GM12874 (cell line): ENCODE data around the gene HOXB7.

Experiments
- TF ChIP-seq, protein P1 (sequence below): IDR thresholded peaks from 2 replicates; pipeline ENCODE4 v1.5.1; 2011; ENCODE audit warnings: low read depth, mild to moderate bottlenecking, control low read depth, low read length, moderate library complexity; ENCODE audit not compliant: insufficient read depth

Gene HOXB7

GRCh38 chr17:48569240-48569582, 41.6 kb downstream of the HOXB7 start:
- TF ChIP-seq, protein P1, sequence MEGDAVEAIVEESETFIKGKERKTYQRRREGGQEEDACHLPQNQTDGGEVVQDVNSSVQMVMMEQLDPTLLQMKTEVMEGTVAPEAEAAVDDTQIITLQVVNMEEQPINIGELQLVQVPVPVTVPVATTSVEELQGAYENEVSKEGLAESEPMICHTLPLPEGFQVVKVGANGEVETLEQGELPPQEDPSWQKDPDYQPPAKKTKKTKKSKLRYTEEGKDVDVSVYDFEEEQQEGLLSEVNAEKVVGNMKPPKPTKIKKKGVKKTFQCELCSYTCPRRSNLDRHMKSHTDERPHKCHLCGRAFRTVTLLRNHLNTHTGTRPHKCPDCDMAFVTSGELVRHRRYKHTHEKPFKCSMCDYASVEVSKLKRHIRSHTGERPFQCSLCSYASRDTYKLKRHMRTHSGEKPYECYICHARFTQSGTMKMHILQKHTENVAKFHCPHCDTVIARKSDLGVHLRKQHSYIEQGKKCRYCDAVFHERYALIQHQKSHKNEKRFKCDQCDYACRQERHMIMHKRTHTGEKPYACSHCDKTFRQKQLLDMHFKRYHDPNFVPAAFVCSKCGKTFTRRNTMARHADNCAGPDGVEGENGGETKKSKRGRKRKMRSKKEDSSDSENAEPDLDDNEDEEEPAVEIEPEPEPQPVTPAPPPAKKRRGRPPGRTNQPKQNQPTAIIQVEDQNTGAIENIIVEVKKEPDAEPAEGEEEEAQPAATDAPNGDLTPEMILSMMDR = no peak

DNA sequence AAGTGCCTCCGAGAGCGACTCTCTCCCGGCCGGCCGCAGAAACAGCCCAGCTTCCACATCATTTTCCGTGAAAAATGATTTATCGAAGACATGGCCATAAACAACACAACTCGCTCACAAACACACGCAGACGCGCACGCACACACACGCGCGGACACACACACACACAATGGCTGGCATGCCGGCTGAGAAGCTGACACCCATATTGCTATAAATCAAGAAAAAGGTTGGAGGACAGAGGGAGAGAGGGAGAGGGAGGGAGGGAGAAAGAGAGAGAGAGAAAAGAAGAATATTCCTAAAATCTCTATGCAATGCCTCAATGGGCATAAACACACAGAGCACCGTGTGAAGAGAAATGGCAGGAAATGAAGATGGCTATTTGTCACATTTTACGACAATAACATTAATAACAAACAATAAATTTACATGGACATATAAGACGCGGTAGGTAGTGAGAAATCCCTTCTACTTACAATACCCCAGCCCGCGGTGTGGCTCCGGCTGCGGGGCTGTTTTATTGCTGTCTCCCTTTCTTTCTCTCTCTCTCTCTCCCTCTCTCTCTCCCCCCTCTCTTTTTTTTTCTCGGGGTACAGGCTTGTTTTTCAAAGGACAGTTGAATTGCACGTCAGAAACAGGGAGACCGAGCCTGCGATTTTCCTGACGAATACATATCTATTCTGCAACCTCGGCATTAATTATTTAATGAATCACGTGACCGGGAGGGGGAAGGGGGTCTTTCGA, 42.1 kb downstream of the HOXB7 start:
- TF ChIP-seq, protein P1 = no peak

DNA sequence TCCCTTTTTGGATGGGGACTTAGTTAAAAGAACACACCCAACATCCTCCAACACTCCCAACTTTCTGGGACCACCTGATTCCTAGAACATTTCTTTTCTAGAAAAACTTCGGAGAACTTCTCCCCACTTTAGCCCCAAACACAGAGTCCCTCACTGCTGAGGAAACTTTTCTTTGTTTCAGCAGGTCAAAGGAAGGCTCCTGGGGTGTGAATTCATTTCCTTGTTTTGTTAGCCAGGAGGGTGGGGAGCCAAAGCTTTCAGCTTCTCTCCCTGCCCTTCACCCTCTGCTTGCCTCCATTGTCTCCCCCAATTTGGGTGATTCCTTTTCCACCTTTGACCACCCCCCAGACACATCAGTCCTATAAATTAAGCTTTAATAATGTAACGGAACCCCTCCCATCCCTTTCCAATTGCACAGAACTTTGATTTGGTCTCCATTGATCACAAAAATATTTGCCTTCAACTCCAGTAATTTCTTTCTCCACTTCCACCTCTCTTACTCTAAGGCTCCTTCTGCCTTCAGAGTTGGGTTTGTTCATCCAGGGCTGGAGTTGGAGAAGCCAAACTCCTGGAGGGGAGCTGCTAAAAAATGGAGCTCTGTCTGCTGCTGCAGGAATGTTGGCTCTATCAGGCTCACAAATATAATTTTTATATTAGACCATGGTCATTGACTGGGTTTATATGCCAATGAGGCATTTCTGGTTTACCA, 43.0 kb downstream of the HOXB7 start:
- TF ChIP-seq, protein P1 = no peak

- TF ChIP-seq, protein P1 = no peak
Measured at GRCh38 chr17:48567209-48567608, 43.6 kb downstream of the HOXB7 start.

DNA sequence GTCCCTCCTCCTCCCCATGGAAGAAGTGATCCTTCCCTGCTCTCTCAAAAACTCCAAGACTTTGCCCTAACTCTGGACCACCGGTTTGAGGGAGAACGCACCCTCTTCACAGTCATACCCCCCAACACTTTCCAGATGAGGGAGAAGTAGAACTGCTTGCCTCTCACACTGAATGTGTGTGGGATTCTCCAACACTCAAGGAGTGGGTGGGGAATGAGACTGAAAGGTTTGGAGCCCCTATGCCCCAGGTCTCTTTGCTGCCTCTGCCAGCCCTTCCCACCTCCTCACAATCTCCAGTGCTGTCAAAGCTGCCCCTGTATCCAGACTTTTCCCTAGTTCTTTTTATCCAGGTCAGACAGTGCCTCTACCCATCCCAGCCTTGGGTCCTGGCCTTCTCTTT, 44.1 kb downstream of the HOXB7 start:
- TF ChIP-seq, protein P1 = no peak

DNA sequence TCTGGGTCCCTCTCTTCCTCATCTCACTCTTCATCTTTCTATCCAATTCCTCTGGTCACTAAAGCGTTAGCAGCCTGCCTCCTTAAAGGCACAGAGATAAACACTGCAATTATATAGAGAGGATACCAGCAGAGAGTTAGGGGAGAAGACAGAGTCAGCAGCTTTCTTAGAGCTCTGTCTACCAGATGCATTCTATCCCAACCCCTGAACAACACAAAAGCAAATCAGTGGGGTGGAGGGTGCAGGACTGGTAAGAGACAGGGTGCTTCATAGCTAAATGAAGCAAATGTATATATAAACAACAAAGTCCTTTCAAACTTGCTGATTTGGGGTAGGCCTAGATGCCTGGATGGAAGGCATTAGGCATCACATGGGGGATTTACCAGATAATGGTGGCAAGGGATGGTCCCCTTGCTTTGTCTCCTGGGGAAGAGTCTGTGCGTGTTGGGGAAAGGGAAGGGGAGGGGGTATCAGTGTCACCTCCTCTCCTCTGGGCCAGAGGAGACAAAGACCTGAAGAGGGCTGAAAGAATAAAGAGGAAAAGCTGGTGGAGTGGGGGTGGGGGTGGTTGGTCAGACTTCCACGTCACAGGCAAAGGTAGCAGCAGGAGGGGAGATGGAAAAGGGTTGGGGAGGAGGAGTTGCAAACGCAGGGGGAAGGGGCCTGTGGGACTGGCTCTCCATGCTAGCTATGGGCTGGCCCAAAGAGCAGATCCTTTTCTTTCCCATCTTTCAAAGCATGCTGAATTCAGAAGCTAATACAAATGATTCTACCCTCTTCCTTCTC, 44.7 kb downstream of the HOXB7 start:
- TF ChIP-seq, protein P1 = no peak

DNA sequence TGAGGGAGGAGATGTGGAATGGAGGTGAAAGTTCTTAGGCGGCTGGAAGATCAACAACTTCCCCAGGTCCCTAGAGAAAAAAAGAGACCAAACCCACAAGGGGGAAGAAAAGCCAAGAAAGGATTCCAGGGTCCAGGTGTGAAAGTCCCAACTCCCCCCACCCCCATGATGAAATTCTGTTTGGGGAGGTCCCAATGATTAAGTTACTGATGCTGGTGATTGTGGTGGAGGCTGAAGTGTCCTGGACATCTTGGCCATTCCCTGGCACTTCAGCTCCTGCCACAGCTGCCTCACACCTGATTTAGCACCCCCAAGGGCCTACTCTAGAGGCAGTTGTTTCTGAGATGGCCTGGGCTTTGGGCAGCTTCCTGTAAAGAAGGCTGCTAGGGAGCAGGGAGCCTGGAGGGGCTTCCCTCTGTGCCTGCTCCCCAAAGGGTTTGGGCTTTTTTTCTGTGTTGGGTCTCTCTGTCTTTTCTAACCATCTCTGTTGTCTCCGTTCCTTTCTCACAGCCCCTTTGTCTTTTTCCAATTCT, 45.7 kb downstream of the HOXB7 start:
- TF ChIP-seq, protein P1 = no peak
